ENCODE data around the gene FNDC8. TPM values are rescaled to one million over a fixed set of nuclear protein-coding genes. Genes with fewer than 3 reads are reported as not detected.
"Not testable (repeated sequence)": the region's sequence is repeated elsewhere in the genome, so short reads cannot be mapped to it uniquely, and the experiment has no call there.

FNDC8 gene
- total and polyA plus RNA-seq, 9 donors, result 0.11 to 0.12 TPM; not detected in 7

- Histone ChIP-seq H3K4me1 (ENCODE audit: control insufficient read depth, insufficient read depth, low read length) (peaks cover 4% of the 10 kb centered on the region), H3K27me3 (ENCODE audit: control insufficient read depth, insufficient read depth, low read length) (no peaks in the 10 kb centered on the region), H3K36me3 (ENCODE audit: control insufficient read depth, insufficient read depth, low read length) (no peaks in the 10 kb centered on the region), H3K9me3 (replicated peaks; ENCODE audit: control insufficient read depth, low read depth, low read length) (no peaks in the 10 kb centered on the region), H3K27ac (ENCODE audit: low read length) (no peak overlapping the region), H3K4me3 (ENCODE audit: low read length) (no peak overlapping the region)
- no peak for DNase-seq
- no CpG with 5 or more reads among the region's 2 CpGs for WGBS (ENCODE audit: insufficient coverage)
Observed at GRCh38 chr17:35083071-35083470, 38.3 kb upstream of the FNDC8 start.

- no peaks in the 10 kb centered on the region for H3K27me3 ChIP-seq (ENCODE audit: control insufficient read depth, insufficient read depth, low read length)
- H3K9me3 ChIP-seq (replicated peaks; ENCODE audit: control insufficient read depth, low read depth, low read length), result no peaks in the 10 kb centered on the region
- no peak overlapping the region for H3K4me3 ChIP-seq (ENCODE audit: low read length)
- no CpG with 5 or more reads among the region's 2 CpGs for WGBS (ENCODE audit: insufficient coverage)
- H3K36me3 ChIP-seq (ENCODE audit: control insufficient read depth, insufficient read depth, low read length), result no peaks in the 10 kb centered on the region
- no peak for DNase-seq
- H3K4me1 ChIP-seq (ENCODE audit: control insufficient read depth, insufficient read depth, low read length), result peaks cover 13% of the 10 kb centered on the region
- H3K27ac ChIP-seq (ENCODE audit: low read length), result no peak overlapping the region
Observed at GRCh38 chr17:35084987-35085386, 36.4 kb upstream of the FNDC8 start.

GRCh38 chr17:35086164-35086563, 35.3 kb upstream of the FNDC8 start:
- no peak for DNase-seq
- no peak overlapping the region for H3K4me3 ChIP-seq (ENCODE audit: low read length)
- H3K27ac ChIP-seq (ENCODE audit: low read length), result no peak overlapping the region
- no peaks in the 10 kb centered on the region for H3K36me3 ChIP-seq (ENCODE audit: control insufficient read depth, insufficient read depth, low read length)
- WGBS (ENCODE audit: insufficient coverage), result 96% methylated on average over 7 of the region's 8 CpGs
- peaks cover 13% of the 10 kb centered on the region for H3K4me1 ChIP-seq (ENCODE audit: control insufficient read depth, insufficient read depth, low read length)
- no peaks in the 10 kb centered on the region for H3K27me3 ChIP-seq (ENCODE audit: control insufficient read depth, insufficient read depth, low read length)
- H3K9me3 ChIP-seq (replicated peaks; ENCODE audit: control insufficient read depth, low read depth, low read length), result no peaks in the 10 kb centered on the region

- no peaks in the 10 kb centered on the region for H3K9me3 ChIP-seq (replicated peaks; ENCODE audit: control insufficient read depth, low read depth, low read length)
- no peak overlapping the region for H3K27ac ChIP-seq (ENCODE audit: low read length)
- DNase-seq, result no peak
- H3K4me1 ChIP-seq (ENCODE audit: control insufficient read depth, insufficient read depth, low read length), result peaks cover 13% of the 10 kb centered on the region
- 100% methylated on average over 2 of the region's 8 CpGs for WGBS (ENCODE audit: insufficient coverage)
- no peaks in the 10 kb centered on the region for H3K36me3 ChIP-seq (ENCODE audit: control insufficient read depth, insufficient read depth, low read length)
- no peak overlapping the region for H3K4me3 ChIP-seq (ENCODE audit: low read length)
- H3K27me3 ChIP-seq (ENCODE audit: control insufficient read depth, insufficient read depth, low read length), result no peaks in the 10 kb centered on the region
Observed at GRCh38 chr17:35086931-35087573, 34.4 kb upstream of the FNDC8 start.

- peaks cover 13% of the 10 kb centered on the region for H3K4me1 ChIP-seq (ENCODE audit: control insufficient read depth, insufficient read depth, low read length)
- peak overlapping the region; percentile 69 for H3K27ac ChIP-seq (ENCODE audit: low read length)
- no peaks in the 10 kb centered on the region for H3K9me3 ChIP-seq (replicated peaks; ENCODE audit: control insufficient read depth, low read depth, low read length)
- no peaks in the 10 kb centered on the region for H3K27me3 ChIP-seq (ENCODE audit: control insufficient read depth, insufficient read depth, low read length)
- no CpG with 5 or more reads among the region's 9 CpGs for WGBS (ENCODE audit: insufficient coverage)
- DNase-seq, result peak; percentile 39
- H3K4me3 ChIP-seq (ENCODE audit: low read length), result peak overlapping the region; percentile 82
- H3K36me3 ChIP-seq (ENCODE audit: control insufficient read depth, insufficient read depth, low read length), result no peaks in the 10 kb centered on the region
Observed at GRCh38 chr17:35087731-35088355, 33.6 kb upstream of the FNDC8 start.

GRCh38 chr17:35088356-35088880, 33.0 kb upstream of the FNDC8 start:
- 0% methylated on average over 8 of the region's 26 CpGs for WGBS (ENCODE audit: insufficient coverage)
- Histone ChIP-seq H3K4me3 (ENCODE audit: low read length) (peak overlapping the region; percentile 82), H3K27me3 (ENCODE audit: control insufficient read depth, insufficient read depth, low read length) (no peaks in the 10 kb centered on the region), H3K9me3 (replicated peaks; ENCODE audit: control insufficient read depth, low read depth, low read length) (no peaks in the 10 kb centered on the region), H3K27ac (ENCODE audit: low read length) (peak overlapping the region; percentile 69), H3K36me3 (ENCODE audit: control insufficient read depth, insufficient read depth, low read length) (no peaks in the 10 kb centered on the region), H3K4me1 (ENCODE audit: control insufficient read depth, insufficient read depth, low read length) (peaks cover 13% of the 10 kb centered on the region)
- peak; percentile 64 for DNase-seq

GRCh38 chr17:35088881-35089585, 32.4 kb upstream of the FNDC8 start:
- peaks cover 13% of the 10 kb centered on the region for H3K4me1 ChIP-seq (ENCODE audit: control insufficient read depth, insufficient read depth, low read length)
- peak; percentile 94 for DNase-seq
- no peaks in the 10 kb centered on the region for H3K9me3 ChIP-seq (replicated peaks; ENCODE audit: control insufficient read depth, low read depth, low read length)
- peak overlapping the region; percentile 69 for H3K27ac ChIP-seq (ENCODE audit: low read length)
- no peaks in the 10 kb centered on the region for H3K36me3 ChIP-seq (ENCODE audit: control insufficient read depth, insufficient read depth, low read length)
- under 1% methylated on average over 63 of the region's 80 CpGs for WGBS (ENCODE audit: insufficient coverage)
- H3K27me3 ChIP-seq (ENCODE audit: control insufficient read depth, insufficient read depth, low read length), result no peaks in the 10 kb centered on the region
- H3K4me3 ChIP-seq (ENCODE audit: low read length), result peak overlapping the region; percentile 82

GRCh38 chr17:35089586-35090296, 31.7 kb upstream of the FNDC8 start:
- 24% methylated on average over 10 of the region's 22 CpGs for WGBS (ENCODE audit: insufficient coverage)
- no peak overlapping the region for H3K27ac ChIP-seq (ENCODE audit: low read length)
- H3K9me3 ChIP-seq (replicated peaks; ENCODE audit: control insufficient read depth, low read depth, low read length), result no peaks in the 10 kb centered on the region
- H3K4me1 ChIP-seq (ENCODE audit: control insufficient read depth, insufficient read depth, low read length), result peaks cover 13% of the 10 kb centered on the region
- no peaks in the 10 kb centered on the region for H3K36me3 ChIP-seq (ENCODE audit: control insufficient read depth, insufficient read depth, low read length)
- no peaks in the 10 kb centered on the region for H3K27me3 ChIP-seq (ENCODE audit: control insufficient read depth, insufficient read depth, low read length)
- DNase-seq, result peak; percentile 37
- peak overlapping the region; percentile 41 for H3K4me3 ChIP-seq (ENCODE audit: low read length)

GRCh38 chr17:35090707-35091106, 30.7 kb upstream of the FNDC8 start:
- not testable (repeated sequence) for H3K9me3 ChIP-seq (replicated peaks; ENCODE audit: control insufficient read depth, low read depth, low read length); H3K4me3 ChIP-seq (ENCODE audit: low read length); DNase-seq; H3K36me3 ChIP-seq (ENCODE audit: control insufficient read depth, insufficient read depth, low read length); H3K27ac ChIP-seq (ENCODE audit: low read length); H3K27me3 ChIP-seq (ENCODE audit: control insufficient read depth, insufficient read depth, low read length)
- 95% methylated on average over 5 of the region's 11 CpGs for WGBS (ENCODE audit: insufficient coverage)
- peaks cover 13% of the 10 kb centered on the region for H3K4me1 ChIP-seq (ENCODE audit: control insufficient read depth, insufficient read depth, low read length)

- Histone ChIP-seq H3K9me3 (replicated peaks; ENCODE audit: control insufficient read depth, low read depth, low read length) (no peaks in the 10 kb centered on the region), H3K27me3 (ENCODE audit: control insufficient read depth, insufficient read depth, low read length) (no peaks in the 10 kb centered on the region), H3K27ac (ENCODE audit: low read length) (no peak overlapping the region), H3K36me3 (ENCODE audit: control insufficient read depth, insufficient read depth, low read length) (peaks cover 6% of the 10 kb centered on the region), H3K4me1 (ENCODE audit: control insufficient read depth, insufficient read depth, low read length) (no peaks in the 10 kb centered on the region), H3K4me3 (ENCODE audit: low read length) (no peak overlapping the region)
- no CpG with 5 or more reads among the region's 2 CpGs for WGBS (ENCODE audit: insufficient coverage)
- DNase-seq, result no peak
Observed at GRCh38 chr17:35094902-35095301, 26.5 kb upstream of the FNDC8 start.

Data from muscle of leg (tissue), 11 donors.